Muscle of leg (tissue), 16 donors: Measurements from ENCODE around the gene GCSH. TPM values are rescaled to one million over a fixed set of nuclear protein-coding genes. Genes with fewer than 3 reads are reported as not detected.

Experiments
- DNase-seq: peaks from one replicate; pipeline ENCODE4 v3.0.0; 2013
- H3K27ac ChIP-seq: one replicate; pipeline ENCODE4 v1.5.1; 2013; ENCODE audit warnings: mild to moderate bottlenecking, low read length, control low read depth
- H3K27me3 ChIP-seq: one replicate; pipeline ENCODE4 v1.6.1; 2013; ENCODE audit warnings: low read length; ENCODE audit not compliant: control insufficient read depth, insufficient read depth
- H3K36me3 ChIP-seq: one replicate; pipeline ENCODE4 v1.6.1; 2013; ENCODE audit warnings: low read length; ENCODE audit not compliant: control insufficient read depth, insufficient read depth
- H3K4me1 ChIP-seq: one replicate; pipeline ENCODE4 v1.6.1; 2013; ENCODE audit warnings: low read length; ENCODE audit not compliant: control insufficient read depth, insufficient read depth
- H3K4me3 ChIP-seq: one replicate; pipeline ENCODE4 v1.5.1; 2013; ENCODE audit warnings: low read length, control low read depth
- H3K9me3 ChIP-seq: replicated peaks from 2 replicates; pipeline ENCODE4 v1.6.1; 2013; ENCODE audit warnings: low read depth, low read length; ENCODE audit not compliant: control insufficient read depth
- WGBS: methylation state at CpG from one replicate; pipeline ENCODE4 v1.1.5; 2013; ENCODE audit warnings: missing lambda C conversion rate; ENCODE audit not compliant: insufficient coverage; 5-methylcytosine and 5-hydroxymethylcytosine counted together
- long read RNA-seq, 11 donors: transcript quantifications; one replicate each; lab custom pipeline, GENCODE V29; 2026
- polyA plus RNA-seq, 8 donors: library from polyadenylated mRNA; unstranded; fragments of 120-200 nt; gene quantifications; one replicate each; pipeline versions ENCODE4 v1.2.1 to v1.2.3, GENCODE V29; 2013; ENCODE audit warnings: inconsistent platforms in 1 of 8, low replicate concordance in 1 of 8; ENCODE audit not compliant: insufficient read length in 8 of 8, insufficient read depth in 1 of 8
- total RNA-seq: library from RNA; stranded (reverse); fragments of 120-200 nt; gene quantifications from one replicate; pipeline ENCODE4 v1.2.4, GENCODE V29; 2013

The GCSH gene
- 29.8 TPM for total RNA-seq
- polyA plus RNA-seq, result 10 to 100 TPM; 50.1 to 65.9 (median 57.5) TPM
- long read RNA-seq, donor 1, transcript GCSH-201 (5 exons, 1,597 nt), result major isoform, 8 of 9 reads
- long read RNA-seq, donor 1, partial matches to known transcripts, result 0 of 9 reads
- long read RNA-seq, donor 1, other reads (novel, unspliced or antisense), result 0 of 9 reads
- long read RNA-seq, donor 2, transcript GCSH-201 (5 exons, 1,597 nt), result major isoform, 5 of 6 reads
- long read RNA-seq, donor 2, partial matches to known transcripts, result 0 of 6 reads
- long read RNA-seq, donor 2, other reads (novel, unspliced or antisense), result 0 of 6 reads
- long read RNA-seq, donor 3, transcript GCSH-201 (5 exons, 1,597 nt), result major isoform, 14 of 19 reads
- long read RNA-seq, donor 3, partial matches to known transcripts, result 0 of 19 reads
- long read RNA-seq, donor 3, other reads (novel, unspliced or antisense), result 0 of 19 reads
- long read RNA-seq, donor 4, transcript GCSH-201 (5 exons, 1,597 nt), result major isoform, 15 of 15 reads
- long read RNA-seq, donor 4, partial matches to known transcripts, result 0 of 15 reads
- long read RNA-seq, donor 4, other reads (novel, unspliced or antisense), result 0 of 15 reads
- long read RNA-seq, donor 5, transcript GCSH-201 (5 exons, 1,597 nt), result major isoform, 40 of 41 reads
- long read RNA-seq, donor 5, partial matches to known transcripts, result 0 of 41 reads
- long read RNA-seq, donor 5, other reads (novel, unspliced or antisense), result 0 of 41 reads
- long read RNA-seq, donor 6, transcript GCSH-201 (5 exons, 1,597 nt), result major isoform, 41 of 46 reads
- long read RNA-seq, donor 6, partial matches to known transcripts, result 0 of 46 reads
- long read RNA-seq, donor 6, other reads (novel, unspliced or antisense), result 0 of 46 reads
- long read RNA-seq, donor 7, transcript GCSH-201 (5 exons, 1,597 nt), result major isoform, 18 of 19 reads
- long read RNA-seq, donor 7, partial matches to known transcripts, result 0 of 19 reads
- long read RNA-seq, donor 7, other reads (novel, unspliced or antisense), result 0 of 19 reads
- long read RNA-seq, donor 8, transcript GCSH-201 (5 exons, 1,597 nt), result major isoform, 22 of 25 reads
- long read RNA-seq, donor 8, partial matches to known transcripts, result 0 of 25 reads
- long read RNA-seq, donor 8, other reads (novel, unspliced or antisense), result 0 of 25 reads
- long read RNA-seq, donor 9, transcript GCSH-201 (5 exons, 1,597 nt), result major isoform, 11 of 15 reads
- long read RNA-seq, donor 9, partial matches to known transcripts, result 0 of 15 reads
- long read RNA-seq, donor 9, other reads (novel, unspliced or antisense), result 0 of 15 reads
- long read RNA-seq, donor 10, transcript GCSH-201 (5 exons, 1,597 nt), result major isoform, 45 of 49 reads
- long read RNA-seq, donor 10, partial matches to known transcripts, result 0 of 49 reads
- long read RNA-seq, donor 10, other reads (novel, unspliced or antisense), result 0 of 49 reads
- long read RNA-seq, donor 11, transcript GCSH-201 (5 exons, 1,597 nt), result major isoform, 23 of 24 reads
- long read RNA-seq, donor 11, partial matches to known transcripts, result 0 of 24 reads
- long read RNA-seq, donor 11, other reads (novel, unspliced or antisense), result 0 of 24 reads

DNA sequence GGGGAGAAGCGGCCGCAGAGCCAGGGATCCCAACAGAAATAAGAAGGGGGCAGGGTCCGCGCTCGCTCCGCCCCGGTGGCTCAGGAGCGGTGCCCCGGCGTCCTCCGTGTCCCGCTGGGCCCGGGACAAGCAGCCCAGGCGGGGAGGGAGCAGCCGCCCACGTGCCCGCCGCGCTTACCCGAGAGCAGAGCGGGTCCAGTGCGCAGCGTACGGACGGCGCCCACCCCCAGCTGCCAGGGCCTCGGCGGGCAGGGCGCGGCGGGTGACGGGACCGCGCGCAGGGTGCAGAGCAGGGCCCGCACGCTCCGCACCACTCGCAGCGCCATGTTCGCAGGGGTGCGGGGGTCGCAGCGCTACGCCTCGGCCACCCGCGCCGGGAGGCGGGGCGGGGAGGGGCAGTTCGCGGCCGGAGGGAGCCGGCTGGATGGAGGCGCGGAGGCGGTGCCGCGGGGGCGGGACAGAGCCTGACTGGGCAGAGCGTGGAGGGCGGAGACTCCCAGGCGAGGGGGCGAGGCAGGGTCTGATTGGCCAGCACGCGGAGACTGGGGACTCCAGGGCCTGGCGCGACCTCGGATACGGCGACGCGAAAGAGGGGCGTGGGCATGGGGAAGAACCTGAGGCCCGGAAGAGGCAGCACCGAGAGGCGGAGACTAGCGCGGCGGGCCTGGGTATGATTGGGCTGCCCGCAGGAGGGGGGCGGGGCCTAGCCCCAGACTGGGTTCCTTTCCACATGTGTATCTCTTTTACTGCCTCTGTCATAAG is at the start of gene GCSH:
Gene GCSH (minus strand): TSS at position 443 of the 762 bp plus-strand sequence. CDS start 117 bp downstream, at position 326.
- no peaks in the 10 kb centered on the region for H3K9me3 ChIP-seq
- DNase-seq, result peak; percentile 99
- H3K27ac ChIP-seq, result peak within 1 kb of the TSS; percentile 78
- H3K4me3 ChIP-seq, result peak within 1 kb of the TSS; percentile 75
- peaks cover 9% of the 10 kb centered on the region for H3K4me1 ChIP-seq
- H3K27me3 ChIP-seq, result no peaks in the 10 kb centered on the region
- no peaks in the 10 kb centered on the region for H3K36me3 ChIP-seq
- WGBS, result under 1% methylated on average over 63 of the region's 83 CpGs

DNA sequence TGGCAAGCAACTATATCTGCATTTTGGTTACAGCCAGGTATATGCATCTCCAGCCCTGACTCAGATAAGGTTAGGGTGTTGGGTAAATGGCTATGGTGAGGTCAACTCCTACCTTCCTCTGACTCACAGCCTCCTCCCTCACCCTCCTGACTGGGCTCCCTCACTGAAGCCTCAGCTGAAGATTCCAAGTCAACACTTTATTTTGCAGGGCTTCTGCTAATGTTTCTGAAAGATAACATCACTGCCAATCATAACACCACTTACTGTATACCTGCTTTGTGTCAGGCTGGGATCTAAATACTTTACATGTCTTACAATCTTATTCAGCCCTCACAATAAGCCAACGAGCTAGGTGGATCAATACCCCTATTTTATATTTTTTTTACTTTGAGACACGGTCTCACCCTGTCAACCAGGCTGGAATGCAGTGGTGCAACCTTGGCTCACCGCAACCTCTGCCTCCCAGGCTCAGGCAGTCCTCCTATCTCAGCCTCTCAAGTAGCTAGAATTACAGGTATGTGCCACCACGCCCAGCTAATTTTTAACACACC is 47.8 kb upstream of the GCSH start:
- Histone ChIP-seq H3K4me1 (no peaks in the 10 kb centered on the region), H3K27me3 (peaks cover 4% of the 10 kb centered on the region), H3K4me3 (no peak overlapping the region), H3K27ac (no peak overlapping the region), H3K9me3 (no peaks in the 10 kb centered on the region), H3K36me3 (no peaks in the 10 kb centered on the region)
- DNase-seq, result no peak
- 58% methylated on average over 2 of the region's 4 CpGs for WGBS

DNA sequence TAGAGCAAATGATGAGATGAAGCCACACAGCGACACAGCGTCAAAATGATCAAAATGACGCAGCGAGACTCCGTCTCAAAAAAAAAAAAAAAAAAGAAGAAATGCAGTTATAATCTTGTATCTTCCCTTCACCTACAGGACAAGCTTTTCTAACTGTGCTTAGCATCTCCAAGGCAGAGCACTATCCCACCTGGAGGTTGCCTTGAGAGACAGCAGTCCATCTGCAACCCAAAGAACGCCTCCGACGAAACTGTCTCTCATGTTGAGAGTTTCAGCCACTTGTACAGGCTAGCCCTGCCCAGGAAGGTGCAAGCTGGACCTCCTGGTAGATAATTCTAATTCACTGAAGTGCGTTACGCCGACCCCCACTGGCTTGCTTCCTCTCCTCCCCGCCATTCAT is 46.7 kb upstream of the GCSH start:
- no peak for DNase-seq
- WGBS, result 52% methylated on average over 5 of the region's 12 CpGs
- H3K4me1 ChIP-seq, result no peaks in the 10 kb centered on the region
- no peak overlapping the region for H3K4me3 ChIP-seq
- H3K27ac ChIP-seq, result no peak overlapping the region
- H3K9me3 ChIP-seq, result no peaks in the 10 kb centered on the region
- H3K27me3 ChIP-seq, result peaks cover 4% of the 10 kb centered on the region
- no peaks in the 10 kb centered on the region for H3K36me3 ChIP-seq

DNA sequence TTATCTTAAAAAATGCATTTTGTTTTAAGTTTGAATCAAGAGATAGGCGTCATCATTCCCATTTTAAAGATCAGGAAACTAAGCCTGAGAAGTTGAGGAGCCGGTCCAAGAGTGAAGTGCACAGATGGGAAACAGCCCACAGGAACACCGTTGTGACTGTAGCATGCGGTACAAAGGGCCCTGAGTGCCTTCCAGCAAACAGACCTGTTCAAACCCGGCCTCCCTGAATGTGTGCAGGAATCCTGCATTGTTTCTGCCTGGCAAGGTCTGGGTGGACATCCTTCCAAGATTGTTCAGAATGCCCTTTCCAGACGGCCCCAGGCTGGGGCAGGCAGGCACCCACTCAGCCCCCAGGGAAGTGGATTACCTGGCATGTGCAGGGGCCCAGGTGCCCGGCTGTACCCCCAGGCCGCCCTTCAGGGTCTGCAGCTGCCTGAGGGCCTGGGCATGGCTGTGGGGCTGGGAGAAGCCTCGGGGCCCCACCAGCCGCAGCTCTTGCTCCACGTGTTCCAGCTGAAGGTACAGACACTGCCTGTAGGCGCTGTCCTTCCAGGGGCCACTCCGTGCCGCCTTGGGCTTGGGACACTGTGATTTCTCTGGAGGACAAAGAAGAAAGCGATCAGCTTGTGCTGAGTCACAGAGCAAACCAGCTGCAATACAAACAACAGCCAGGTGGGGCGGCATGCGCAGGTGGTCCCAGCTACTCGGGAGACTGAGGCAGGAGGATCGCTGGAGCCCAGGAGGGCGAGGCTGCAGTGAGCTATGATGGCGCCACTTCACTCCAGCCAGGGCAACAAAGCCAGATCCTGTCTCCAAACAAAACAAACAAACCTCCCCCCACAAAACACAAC is 45.0 kb upstream of the GCSH start:
- no peaks in the 10 kb centered on the region for H3K36me3 ChIP-seq
- 77% methylated on average over 18 of the region's 21 CpGs for WGBS
- no peak overlapping the region for H3K4me3 ChIP-seq
- no peaks in the 10 kb centered on the region for H3K9me3 ChIP-seq
- H3K27me3 ChIP-seq, result no peaks in the 10 kb centered on the region
- DNase-seq, result no peak
- no peak overlapping the region for H3K27ac ChIP-seq
- H3K4me1 ChIP-seq, result peaks cover 7% of the 10 kb centered on the region

DNA sequence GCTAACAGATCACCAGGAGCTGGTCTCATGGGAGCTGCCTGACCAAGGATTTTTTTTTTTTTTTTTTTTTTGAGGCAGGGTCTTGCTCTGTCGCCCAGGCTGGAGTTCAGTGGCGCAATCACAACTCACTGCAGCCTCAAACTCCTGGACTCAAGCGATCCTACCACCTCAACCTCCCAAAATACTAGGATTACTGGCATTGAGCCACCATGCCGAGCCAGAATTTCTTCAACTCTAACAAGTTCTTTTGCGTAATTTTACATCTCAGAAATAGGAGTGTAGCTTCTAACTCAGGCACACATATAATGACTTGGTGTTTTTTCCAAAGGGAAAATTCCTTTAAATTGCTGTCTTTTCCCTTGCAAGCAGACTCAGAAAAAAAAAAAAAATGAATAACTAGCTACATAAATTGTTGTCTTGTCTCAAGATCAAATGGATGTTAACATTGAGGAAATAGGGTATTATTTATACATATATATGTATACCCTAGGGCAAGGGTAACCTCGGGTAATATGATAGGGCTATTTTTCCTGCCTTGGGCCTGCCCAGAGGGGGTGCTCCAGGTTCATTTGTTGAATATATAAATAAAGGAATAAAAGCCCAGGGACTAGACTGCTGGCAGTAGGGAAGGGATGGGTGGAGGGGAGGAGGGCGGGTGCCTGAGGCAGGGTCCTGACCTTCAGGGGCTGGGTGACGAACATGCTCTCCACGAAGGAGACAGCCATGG is 42.8 kb upstream of the GCSH start:
- 65% methylated on average over 3 of the region's 9 CpGs for WGBS
- DNase-seq, result peak; percentile 45
- H3K36me3 ChIP-seq, result no peaks in the 10 kb centered on the region
- no peaks in the 10 kb centered on the region for H3K9me3 ChIP-seq
- H3K27ac ChIP-seq, result no peak overlapping the region
- H3K27me3 ChIP-seq, result no peaks in the 10 kb centered on the region
- H3K4me1 ChIP-seq, result peaks cover 7% of the 10 kb centered on the region
- no peak overlapping the region for H3K4me3 ChIP-seq

DNA sequence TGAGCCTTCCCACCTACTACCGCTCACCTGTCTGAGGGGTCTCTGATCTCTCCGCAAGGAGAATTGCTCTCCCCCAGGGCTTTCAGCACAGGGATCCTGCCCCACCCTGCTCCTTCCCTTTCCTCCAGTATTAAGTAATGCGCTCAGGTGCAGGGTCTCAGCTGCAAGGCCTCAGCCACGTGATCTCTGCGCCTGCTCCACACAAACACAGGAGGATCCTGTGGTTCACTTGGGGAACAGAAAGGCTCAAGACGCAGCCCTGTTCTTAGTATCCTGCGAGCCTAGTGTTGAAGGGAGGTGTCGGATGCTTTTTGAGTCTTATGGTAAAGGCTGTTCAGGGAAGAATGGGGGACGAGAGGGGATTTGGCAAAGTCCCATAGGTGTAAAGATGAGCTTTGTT is 41.6 kb upstream of the GCSH start:
- H3K36me3 ChIP-seq, result no peaks in the 10 kb centered on the region
- H3K4me3 ChIP-seq, result no peak overlapping the region
- no peak overlapping the region for H3K27ac ChIP-seq
- H3K9me3 ChIP-seq, result no peaks in the 10 kb centered on the region
- peaks cover 7% of the 10 kb centered on the region for H3K4me1 ChIP-seq
- no peaks in the 10 kb centered on the region for H3K27me3 ChIP-seq
- WGBS, result 70% methylated on average over 6 of the region's 9 CpGs
- DNase-seq, result no peak

DNA sequence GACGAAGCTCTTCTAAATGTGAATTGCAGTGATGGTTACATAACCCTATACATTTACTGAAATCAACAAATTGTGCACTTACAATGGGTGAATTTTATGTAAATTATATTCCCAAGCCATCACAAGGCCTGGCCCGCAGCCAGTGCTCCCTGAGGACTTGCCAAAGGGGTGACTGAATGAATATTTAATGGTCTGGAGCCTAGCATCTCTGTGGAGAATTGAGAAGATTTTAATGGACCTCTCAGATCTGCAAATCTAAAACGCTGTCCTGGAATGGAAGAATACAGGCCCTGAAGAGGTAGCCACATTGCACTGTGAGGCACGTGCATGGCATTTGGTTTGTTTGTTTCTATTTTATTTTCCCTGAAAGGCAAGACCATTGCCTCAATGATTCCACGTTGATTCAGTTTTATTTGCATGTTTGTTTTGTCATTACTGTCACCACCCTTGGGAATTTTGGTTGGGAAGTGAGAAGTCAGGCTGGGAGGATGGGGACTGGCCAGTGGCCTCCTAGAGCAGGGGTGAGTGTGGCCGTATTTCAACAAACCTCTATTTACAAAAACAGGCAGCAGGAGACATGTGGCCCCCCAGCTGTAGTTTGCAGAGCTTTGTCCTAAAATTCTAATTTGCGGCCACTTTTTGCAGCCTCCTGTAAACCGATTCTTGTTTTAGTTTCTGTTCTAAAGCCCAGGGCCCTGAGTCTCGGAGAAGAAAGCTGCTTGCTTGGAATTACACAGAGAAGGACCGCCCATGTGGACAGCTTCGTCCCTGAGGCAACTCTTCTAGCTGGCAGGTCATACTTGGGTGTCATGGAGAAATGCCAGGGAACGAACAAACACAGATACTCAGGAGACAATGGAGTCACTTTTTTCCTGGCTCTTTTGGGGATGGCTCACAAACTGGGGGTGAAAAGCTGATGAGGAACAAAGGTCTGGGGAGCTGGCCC is 40.5 kb upstream of the GCSH start:
- no peaks in the 10 kb centered on the region for H3K9me3 ChIP-seq
- peak; percentile 64 for DNase-seq
- 23% methylated on average over 6 of the region's 12 CpGs for WGBS
- no peak overlapping the region for H3K4me3 ChIP-seq
- no peaks in the 10 kb centered on the region for H3K36me3 ChIP-seq
- peak overlapping the region; percentile 42 for H3K27ac ChIP-seq
- peaks cover 7% of the 10 kb centered on the region for H3K4me1 ChIP-seq
- no peaks in the 10 kb centered on the region for H3K27me3 ChIP-seq
